CD4-positive, alpha-beta T cell treated with Interleukin-4 for 4 hours (primary cell): ENCODE results near the gene EPHA6.
"Not testable (repeated sequence)": the region's sequence is repeated elsewhere in the genome, so short reads cannot be mapped to it uniquely, and the experiment has no call there.

Source experiments
- DNase-seq: peaks from one replicate; pipeline ENCODE4 v3.0.0-alpha.2; 2020

Gene EPHA6

GRCh38 chr3:97485206-97485605, 670.8 kb downstream of the EPHA6 start:
- no peak for DNase-seq

- no peak for DNase-seq
Measured at GRCh38 chr3:97487587-97487986, 673.2 kb downstream of the EPHA6 start.

- no peak for DNase-seq
Measured at GRCh38 chr3:97488741-97489140, 674.3 kb downstream of the EPHA6 start.

- DNase-seq: no peak
Measured at GRCh38 chr3:97495896-97496295, 681.5 kb downstream of the EPHA6 start.

- no peak for DNase-seq
Measured at GRCh38 chr3:97497138-97497537, 682.7 kb downstream of the EPHA6 start.

- no peak for DNase-seq
Measured at GRCh38 chr3:97504463-97504862, 690.1 kb downstream of the EPHA6 start.

- DNase-seq: no peak
Measured at GRCh38 chr3:97510795-97511194, 696.4 kb downstream of the EPHA6 start.

- DNase-seq: no peak
Measured at GRCh38 chr3:97515076-97515475, 700.7 kb downstream of the EPHA6 start.

GRCh38 chr3:97530691-97531090, 716.3 kb downstream of the EPHA6 start:
- no peak for DNase-seq

- not testable (repeated sequence) for DNase-seq
Measured at GRCh38 chr3:97547573-97547972, 733.2 kb downstream of the EPHA6 start.

- no peak for DNase-seq
Measured at GRCh38 chr3:97550408-97550807, 736.0 kb downstream of the EPHA6 start.

GRCh38 chr3:97552186-97552585, 737.8 kb downstream of the EPHA6 start:
- no peak for DNase-seq

GRCh38 chr3:97575742-97576141, 761.3 kb downstream of the EPHA6 start:
- DNase-seq: no peak

- DNase-seq: no peak
Measured at GRCh38 chr3:97576221-97576620, 761.8 kb downstream of the EPHA6 start.

- DNase-seq: no peak
Measured at GRCh38 chr3:97579365-97579764, 765.0 kb downstream of the EPHA6 start.

- DNase-seq: no peak
Measured at GRCh38 chr3:97610626-97611025, 796.2 kb downstream of the EPHA6 start.

- no peak for DNase-seq
Measured at GRCh38 chr3:97612632-97613031, 798.2 kb downstream of the EPHA6 start.

GRCh38 chr3:97613139-97613538, 798.7 kb downstream of the EPHA6 start:
- DNase-seq: no peak

GRCh38 chr3:97620514-97620913, 806.1 kb downstream of the EPHA6 start:
- DNase-seq: not testable (repeated sequence)

GRCh38 chr3:97636465-97636864, 822.1 kb downstream of the EPHA6 start:
- no peak for DNase-seq

- DNase-seq: no peak
Measured at GRCh38 chr3:97646932-97647331, 832.5 kb downstream of the EPHA6 start.

GRCh38 chr3:97647441-97647982, 833.1 kb downstream of the EPHA6 start:
- no peak for DNase-seq

GRCh38 chr3:97655971-97656370, 841.6 kb downstream of the EPHA6 start:
- no peak for DNase-seq

GRCh38 chr3:97656638-97657037, 842.2 kb downstream of the EPHA6 start:
- no peak for DNase-seq

- DNase-seq: no peak
Measured at GRCh38 chr3:97658668-97659285, 844.4 kb downstream of the EPHA6 start.
